HG03354 (cell line): ENCODE results near the gene NIPBL.
A peak's percentile ranks its signal among the peaks of the same experiment; 100 is the strongest.
"Not testable (repeated sequence)": the region's sequence is repeated elsewhere in the genome, so short reads cannot be mapped to it uniquely, and the experiment has no call there.

Experiments
- ATAC-seq: cut with Tn5 transposase; IDR thresholded peaks from one replicate; pipeline ENCODE4 v1.9.1; 2021; ENCODE audit warnings: mild to moderate bottlenecking; ENCODE audit not compliant: unreplicated experiment, poor library complexity, severe bottlenecking

The NIPBL gene

GRCh38 chr5:37071901-37072581, 195.5 kb downstream of the NIPBL start:
- no peak for ATAC-seq

GRCh38 chr5:37075399-37075950, 198.9 kb downstream of the NIPBL start:
- ATAC-seq, result no peak

GRCh38 chr5:37077146-37077545, 200.6 kb downstream of the NIPBL start:
- no peak for ATAC-seq

- no peak for ATAC-seq
Observed at GRCh38 chr5:37080697-37081096, 204.1 kb downstream of the NIPBL start.

GRCh38 chr5:37082977-37083376, 206.4 kb downstream of the NIPBL start:
- ATAC-seq, result not testable (repeated sequence)

GRCh38 chr5:37086026-37086425, 209.5 kb downstream of the NIPBL start:
- ATAC-seq, result not testable (repeated sequence)

- no peak for ATAC-seq
Observed at GRCh38 chr5:37086466-37087173, 210.1 kb downstream of the NIPBL start.

- no peak for ATAC-seq
Observed at GRCh38 chr5:37088009-37088408, 211.4 kb downstream of the NIPBL start.

- no peak for ATAC-seq
Observed at GRCh38 chr5:37090123-37090726, 213.7 kb downstream of the NIPBL start.

GRCh38 chr5:37090781-37091180, 214.2 kb downstream of the NIPBL start:
- no peak for ATAC-seq

- ATAC-seq, result not testable (repeated sequence)
Observed at GRCh38 chr5:37093795-37094194, 217.2 kb downstream of the NIPBL start.

- ATAC-seq, result not testable (repeated sequence)
Observed at GRCh38 chr5:37099267-37099666, 222.7 kb downstream of the NIPBL start.

GRCh38 chr5:37103302-37103701, 226.7 kb downstream of the NIPBL start:
- ATAC-seq, result no peak

GRCh38 chr5:37109338-37109737, 232.8 kb downstream of the NIPBL start:
- no peak for ATAC-seq

- ATAC-seq, result no peak
Observed at GRCh38 chr5:37110135-37110534, 233.6 kb downstream of the NIPBL start.

GRCh38 chr5:37111426-37112382, 235.1 kb downstream of the NIPBL start:
- peak; percentile 93 for ATAC-seq

GRCh38 chr5:37112383-37112991, 235.9 kb downstream of the NIPBL start:
- ATAC-seq, result no peak
